Renal cortex interstitium (tissue), 11 donors: ENCODE measurements around the gene GAB3. TPM values are rescaled to one million over a fixed set of nuclear protein-coding genes. Genes with fewer than 3 reads are reported as not detected.
"Not testable (repeated sequence)": the region's sequence is repeated elsewhere in the genome, so short reads cannot be mapped to it uniquely, and the experiment has no call there.

ENCODE experiments used
- DNase-seq, 11 donors: peaks; one replicate each; pipeline ENCODE4 v3.0.0-alpha.2; 2013; ENCODE audit warnings: low read depth in 9 of 11, low spot score in 4 of 11; ENCODE audit errors: extremely low read depth in 1 of 11
- polyA plus RNA-seq, 3 donors: library from polyadenylated mRNA; unstranded; fragments of 120-200 nt; gene quantifications; one replicate each; pipeline ENCODE4 v1.2.1, GENCODE V29; 2013; ENCODE audit not compliant: insufficient read length in 3 of 3

The GAB3 gene
- polyA plus RNA-seq, 3 donors: 2.2 to 2.5 (median 2.3) TPM

- not testable (repeated sequence) for DNase-seq
Observed at GRCh38 chrX:154643708-154644107, 107.2 kb downstream of the GAB3 start.

- DNase-seq: not testable (repeated sequence)
Observed at GRCh38 chrX:154641740-154642139, 109.1 kb downstream of the GAB3 start.

- not testable (repeated sequence) for DNase-seq
Observed at GRCh38 chrX:154633661-154634060, 117.2 kb downstream of the GAB3 start.

DNA sequence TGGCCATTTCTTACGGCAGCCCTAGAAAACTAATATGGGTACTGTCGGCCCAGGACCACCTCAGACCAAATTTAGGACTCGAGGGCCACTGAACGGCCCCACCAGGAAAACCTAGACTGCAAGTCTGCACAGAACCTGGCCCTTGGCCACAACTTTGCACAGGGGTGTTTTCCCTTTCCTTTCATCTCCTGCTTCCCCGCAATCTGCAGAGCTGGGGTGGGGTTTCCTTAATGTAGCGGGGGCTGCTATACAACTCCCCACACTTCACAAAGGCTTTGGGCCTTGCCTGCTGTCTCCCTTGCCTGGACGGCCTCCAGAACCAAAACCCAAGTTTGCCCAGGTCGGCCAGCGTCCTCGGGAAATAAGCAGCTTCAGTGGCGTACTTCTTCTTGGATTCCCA, 119.9 kb downstream of the GAB3 start:
- not testable (repeated sequence) for DNase-seq

DNA sequence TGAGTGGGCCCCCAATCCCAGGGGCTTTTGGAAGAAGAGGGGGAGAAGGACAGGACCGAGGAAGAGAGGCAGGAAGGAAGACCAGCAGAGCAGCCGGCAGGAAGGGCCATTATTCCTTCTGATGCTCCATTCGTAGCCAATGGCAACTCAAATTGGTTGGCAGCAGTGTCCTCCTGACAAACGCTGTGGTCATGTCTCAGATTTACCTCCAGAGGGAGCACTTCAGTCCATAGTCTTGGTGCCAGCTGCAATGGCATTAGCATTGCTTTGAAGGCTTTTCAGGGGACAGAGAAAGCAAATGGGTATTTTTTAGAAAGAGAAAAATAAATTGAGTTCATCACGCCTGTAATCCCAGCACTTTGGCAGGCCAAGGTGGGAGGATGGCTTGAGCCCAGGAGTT, 121.9 kb downstream of the GAB3 start:
- not testable (repeated sequence) for DNase-seq

Other genes starting within 250 kb of the GAB3 start
- 10 to 100 TPM; 22.9 to 42.8 (median 36.7) TPM for gene FAM3A, start 234.8 kb downstream of the GAB3 start, polyA plus RNA-seq
- gene G6PD, start 204.2 kb downstream of the GAB3 start, polyA plus RNA-seq: 10 to 100 TPM; 39.2 to 46.8 (median 40.5) TPM
- gene IKBKG, start 203.5 kb downstream of the GAB3 start, polyA plus RNA-seq: 10 to 100 TPM; 13.7 to 20.2 (median 19.5) TPM
- gene CTAG1A, start 165.9 kb downstream of the GAB3 start, polyA plus RNA-seq: not detected
- gene CTAG1B, start 131.8 kb downstream of the GAB3 start, polyA plus RNA-seq: not detected
- gene CTAG2, start 97.5 kb downstream of the GAB3 start, polyA plus RNA-seq: not detected
- 10 to 100 TPM; 59.0 to 69.4 (median 61.6) TPM for gene DKC1, start 11.8 kb upstream of the GAB3 start, polyA plus RNA-seq
- 10 to 100 TPM; 31.0 to 42.1 (median 39.5) TPM for gene MPP1, start 54.4 kb upstream of the GAB3 start, polyA plus RNA-seq
- not detected for gene SMIM9, start 83.6 kb upstream of the GAB3 start, polyA plus RNA-seq
- gene F8A1, start 135.3 kb upstream of the GAB3 start, polyA plus RNA-seq: 10 to 100 TPM in 2 of 3 donors, 1 to 10 TPM in 1; 8.5 to 23.9 (median 20.5) TPM